Measurements from ENCODE around the gene RIN1. TPM values are rescaled to one million over a fixed set of nuclear protein-coding genes. Genes with fewer than 3 reads are reported as not detected.

RIN1 gene
- total and polyA plus RNA-seq, 2 of the 13 experiments (the other 11 are each of a cell fraction or from before 2014, with no cell fraction given) = 2.4 to 4.1 TPM

- no peak for TF ChIP-seq GPN1 (CRISPR knock-in tag; IDR thresholded peaks at IDR 0.05; ENCODE audit: borderline replicate concordance)
- TF ChIP-seq GTF2F1 (IDR thresholded peaks at IDR 0.05; ENCODE audit: low read length) = no peak
- TF ChIP-seq SIN3A (IDR thresholded peaks at IDR 0.05; ENCODE audit: borderline replicate concordance, low read depth, low read length) = peak; percentile 66; the same call in 1 of the 2 replicates
- TF ChIP-seq IRX3 (CRISPR knock-in tag; IDR thresholded peaks at IDR 0.05; ENCODE audit: borderline replicate concordance, low read depth) = no peak
- no peak for TF ChIP-seq ZNF598 (CRISPR knock-in tag; IDR thresholded peaks at IDR 0.05; ENCODE audit: borderline replicate concordance)
- no peak for TF ChIP-seq ZNF878 (CRISPR knock-in tag; IDR thresholded peaks at IDR 0.05)
- no peak for TF ChIP-seq KLF16 (CRISPR knock-in tag; IDR thresholded peaks at IDR 0.05)
- TF ChIP-seq HNRNPLL (IDR thresholded peaks at IDR 0.05; ENCODE audit: low read depth, low read length, poor library complexity, severe bottlenecking) = peak; percentile 26
- TF ChIP-seq SNRNP70 (IDR thresholded peaks at IDR 0.05; ENCODE audit: low read depth, low read length) = no peak
- TF ChIP-seq MEIS1 (CRISPR knock-in tag; IDR thresholded peaks at IDR 0.05; ENCODE audit: borderline replicate concordance) = no peak
- TF ChIP-seq RFXAP (CRISPR knock-in tag; IDR thresholded peaks at IDR 0.05; ENCODE audit: borderline replicate concordance) = peak; percentile 94; the same call in 1 of the 2 replicates
- TF ChIP-seq ZSCAN12 (CRISPR knock-in tag; IDR thresholded peaks at IDR 0.05) = peak; percentile 57; the same call in 1 of the 2 replicates
- peak; percentile 70; the same call in 1 of the 2 replicates for TF ChIP-seq ZHX1 (CRISPR knock-in tag; IDR thresholded peaks at IDR 0.05; ENCODE audit: low read depth)
- TF ChIP-seq SOX13 (IDR thresholded peaks at IDR 0.05) = no peak
- no peak; a peak in 1 of 4 replicates for TF ChIP-seq SOX13 (CRISPR knock-in tag; conservative IDR thresholded peaks at IDR 0.05 in 1 of 2, IDR thresholded peaks at IDR 0.05 in 1 of 2)
- no peak for TF ChIP-seq ZNF549 (CRISPR knock-in tag; IDR thresholded peaks at IDR 0.05)
- no peak; the same call in 1 of the 2 replicates for TF ChIP-seq ARHGAP35 (CRISPR knock-in tag; IDR thresholded peaks at IDR 0.05; ENCODE audit: borderline replicate concordance)
- TF ChIP-seq ATF3 (CRISPR knock-in tag; IDR thresholded peaks at IDR 0.05) = peak; percentile 70
- no peak for TF ChIP-seq ZNF672 (CRISPR knock-in tag; IDR thresholded peaks at IDR 0.05)
- no peak for TF ChIP-seq ZNF703 (CRISPR knock-in tag; IDR thresholded peaks at IDR 0.05; ENCODE audit: borderline replicate concordance)
- TF ChIP-seq ZNF446 (CRISPR knock-in tag; IDR thresholded peaks at IDR 0.05) = no peak
- no peak for TF ChIP-seq ETV6 (CRISPR knock-in tag; conservative IDR thresholded peaks at IDR 0.05)
- TF ChIP-seq MIER2 (CRISPR knock-in tag; IDR thresholded peaks at IDR 0.05) = no peak
- no peak for TF ChIP-seq ZNF749 (CRISPR knock-in tag; IDR thresholded peaks at IDR 0.05; ENCODE audit: borderline replicate concordance)
- no peak for TF ChIP-seq ZNF496 (CRISPR knock-in tag; IDR thresholded peaks at IDR 0.05; ENCODE audit: insufficient replicate concordance)
- TF ChIP-seq ZNF234 (CRISPR knock-in tag; conservative IDR thresholded peaks at IDR 0.05) = no peak
- TF ChIP-seq ZNF543 (CRISPR knock-in tag; IDR thresholded peaks at IDR 0.05) = no peak; the same call in 1 of the 2 replicates
- no peak; the same call in 1 of the 2 replicates for TF ChIP-seq ZNF777 (CRISPR knock-in tag; IDR thresholded peaks at IDR 0.05)
Observed at GRCh38 chr11:66288671-66289547, 47.3 kb downstream of the RIN1 start, which contains the start of gene YIF1A (continued).

Measured in HepG2 (cell line).